GM20000 (cell line): Measurements from ENCODE around the gene SCO2.

ENCODE experiments used
- DNase-seq: peaks from one replicate; pipeline ENCODE4 v3.0.0; 2012; ENCODE audit warnings: low spot score
- TF ChIP-seq, protein P1 (sequence below): IDR thresholded peaks from 2 replicates; pipeline ENCODE4 v1.5.1; 2012; ENCODE audit warnings: mild to moderate bottlenecking, control low read depth; ENCODE audit errors: extremely low read depth, missing control alignments

The SCO2 gene

DNA sequence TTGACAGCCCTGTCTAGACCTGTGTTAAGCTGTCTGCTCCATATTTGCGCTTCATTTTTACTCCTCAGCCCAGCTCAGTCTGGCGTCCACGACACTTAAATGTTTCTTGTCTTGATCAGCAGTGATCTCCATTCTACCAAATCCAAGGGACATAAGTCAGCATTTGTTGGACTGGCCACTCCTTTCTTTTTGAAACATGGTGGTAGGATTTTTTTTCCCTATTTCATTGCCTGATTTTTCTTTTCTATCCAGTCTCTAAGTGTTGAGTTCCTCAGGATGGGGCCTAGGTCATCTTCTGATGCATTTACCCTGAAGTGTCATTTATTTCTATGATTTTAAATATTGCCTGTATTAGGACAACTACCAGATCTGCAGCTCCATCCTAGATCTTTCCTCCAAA, 16.5 kb downstream of the SCO2 start:
- TF ChIP-seq, protein P1, sequence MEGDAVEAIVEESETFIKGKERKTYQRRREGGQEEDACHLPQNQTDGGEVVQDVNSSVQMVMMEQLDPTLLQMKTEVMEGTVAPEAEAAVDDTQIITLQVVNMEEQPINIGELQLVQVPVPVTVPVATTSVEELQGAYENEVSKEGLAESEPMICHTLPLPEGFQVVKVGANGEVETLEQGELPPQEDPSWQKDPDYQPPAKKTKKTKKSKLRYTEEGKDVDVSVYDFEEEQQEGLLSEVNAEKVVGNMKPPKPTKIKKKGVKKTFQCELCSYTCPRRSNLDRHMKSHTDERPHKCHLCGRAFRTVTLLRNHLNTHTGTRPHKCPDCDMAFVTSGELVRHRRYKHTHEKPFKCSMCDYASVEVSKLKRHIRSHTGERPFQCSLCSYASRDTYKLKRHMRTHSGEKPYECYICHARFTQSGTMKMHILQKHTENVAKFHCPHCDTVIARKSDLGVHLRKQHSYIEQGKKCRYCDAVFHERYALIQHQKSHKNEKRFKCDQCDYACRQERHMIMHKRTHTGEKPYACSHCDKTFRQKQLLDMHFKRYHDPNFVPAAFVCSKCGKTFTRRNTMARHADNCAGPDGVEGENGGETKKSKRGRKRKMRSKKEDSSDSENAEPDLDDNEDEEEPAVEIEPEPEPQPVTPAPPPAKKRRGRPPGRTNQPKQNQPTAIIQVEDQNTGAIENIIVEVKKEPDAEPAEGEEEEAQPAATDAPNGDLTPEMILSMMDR = no peak
- no peak for DNase-seq

DNA sequence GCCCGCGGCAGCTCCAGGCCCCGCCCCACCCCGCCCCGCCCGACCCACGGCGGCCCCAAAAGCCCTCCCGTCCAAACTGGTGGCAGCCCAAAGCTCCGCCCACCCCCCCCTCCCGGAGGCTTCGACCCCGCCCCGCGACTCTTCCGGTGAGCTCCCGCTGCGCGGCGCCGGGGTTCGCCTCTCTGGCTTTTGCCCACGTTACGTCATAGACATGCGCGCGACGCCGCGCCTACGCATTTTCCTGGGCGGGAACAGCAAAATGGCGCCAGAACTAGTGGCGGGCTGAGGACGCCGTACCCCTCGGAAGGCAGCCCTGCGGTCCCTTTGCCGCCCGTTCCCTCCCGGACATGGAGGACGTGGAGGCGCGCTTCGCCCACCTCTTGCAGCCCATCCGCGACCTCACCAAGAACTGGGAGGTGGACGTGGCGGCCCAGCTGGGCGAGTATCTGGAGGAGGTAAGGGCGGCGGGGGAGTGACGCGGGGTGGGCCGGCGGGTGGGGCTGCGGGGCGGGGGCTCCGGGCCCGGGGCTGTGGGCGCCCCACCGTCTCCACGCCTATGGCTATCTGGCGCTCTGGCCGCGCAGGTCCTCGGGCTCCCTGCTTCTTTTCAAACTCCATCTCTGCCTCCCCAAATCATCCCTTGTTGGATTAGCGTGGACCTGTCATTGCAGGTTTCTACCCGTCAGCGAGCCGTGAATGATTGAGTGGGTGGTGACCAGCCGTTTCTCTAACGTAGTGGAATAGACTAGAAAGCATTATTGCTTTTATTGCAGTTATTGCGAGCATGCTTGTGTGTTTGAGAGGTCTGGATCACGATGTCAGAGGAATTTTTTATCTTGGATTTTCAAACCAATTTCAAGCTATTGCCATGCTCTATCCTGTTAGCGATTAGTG, 17.2 kb downstream of the SCO2 start, which contains the start of gene NCAPH2:
NCAPH2 (plus strand) TSS at position 234 of the 894 bp plus-strand sequence; CDS start at position 348, 114 bp downstream.
- TF ChIP-seq, protein P1 = no peak
- DNase-seq = peak; percentile 100

GRCh38 chr22:50507421-50507990, 17.9 kb downstream of the SCO2 start, which contains the start of gene LMF2:
Gene LMF2 (minus strand): TSS chr22:50507702. CDS start chr22:50507675, 27 bp downstream.
- TF ChIP-seq, protein P1 = no peak
- DNase-seq = peak; percentile 99

GRCh38 chr22:50506611-50507420, 18.6 kb downstream of the SCO2 start:
- no peak for DNase-seq
- TF ChIP-seq, protein P1 = no peak

GRCh38 chr22:50505776-50506610, 19.4 kb downstream of the SCO2 start:
- no peak for DNase-seq
- TF ChIP-seq, protein P1 = no peak

GRCh38 chr22:50505276-50505775, 20.1 kb downstream of the SCO2 start:
- no peak for DNase-seq
- TF ChIP-seq, protein P1 = no peak
